Tibial nerve (tissue), 4 donors: Measurements from ENCODE around the gene PHF21B.

Experiments
- CTCF ChIP-seq, 5 experiments: fragments of 200-600 bp in 3 of 5; fragments of 450-650 bp in 2 of 5; sonication (generic) in 3 of 5; IDR thresholded peaks; one replicate each; pipeline ENCODE4 v1.5.1; 2016 to 2019; ENCODE audit warnings: antibody characterized with exemption in 5 of 5, mild to moderate bottlenecking in 3 of 5, moderate library complexity in 2 of 5
- EP300 ChIP-seq, 2 donors: sonication (generic); formaldehyde crosslinking; IDR thresholded peaks; one replicate each; pipeline ENCODE4 v1.6.1; 2017; ENCODE audit warnings: antibody characterized with exemption in 2 of 2, mild to moderate bottlenecking in 1 of 2
- POLR2A ChIP-seq, 2 donors: fragments of 450-650 bp; IDR thresholded peaks; one replicate each; pipeline ENCODE4 v1.6.1; 2017; ENCODE audit warnings: antibody characterized with exemption in 2 of 2, mild to moderate bottlenecking in 2 of 2, moderate library complexity in 2 of 2

GRCh38 chr22:44951510-44951816 is 58.3 kb downstream of the PHF21B start:
- TF ChIP-seq POLR2A (IDR thresholded peaks at IDR 0.05) (no peak), CTCF (IDR thresholded peaks at IDR 0.05) (no peak), EP300 (IDR thresholded peaks at IDR 0.05) (no peak)
